SK-N-MC (cell line): ENCODE results near the gene PCGF3.

ENCODE experiments used
- EZH2 ChIP-seq: fragments of 200-600 bp; sonication (generic); IDR thresholded peaks from one replicate; pipeline ENCODE4 v1.6.1; 2017; ENCODE audit warnings: antibody characterized with exemption
- POLR2AphosphoS5 ChIP-seq: IDR thresholded peaks from 2 replicates; pipeline ENCODE4 v1.6.1; 2012; ENCODE audit warnings: mild to moderate bottlenecking, low read depth, low read length, borderline replicate concordance

DNA sequence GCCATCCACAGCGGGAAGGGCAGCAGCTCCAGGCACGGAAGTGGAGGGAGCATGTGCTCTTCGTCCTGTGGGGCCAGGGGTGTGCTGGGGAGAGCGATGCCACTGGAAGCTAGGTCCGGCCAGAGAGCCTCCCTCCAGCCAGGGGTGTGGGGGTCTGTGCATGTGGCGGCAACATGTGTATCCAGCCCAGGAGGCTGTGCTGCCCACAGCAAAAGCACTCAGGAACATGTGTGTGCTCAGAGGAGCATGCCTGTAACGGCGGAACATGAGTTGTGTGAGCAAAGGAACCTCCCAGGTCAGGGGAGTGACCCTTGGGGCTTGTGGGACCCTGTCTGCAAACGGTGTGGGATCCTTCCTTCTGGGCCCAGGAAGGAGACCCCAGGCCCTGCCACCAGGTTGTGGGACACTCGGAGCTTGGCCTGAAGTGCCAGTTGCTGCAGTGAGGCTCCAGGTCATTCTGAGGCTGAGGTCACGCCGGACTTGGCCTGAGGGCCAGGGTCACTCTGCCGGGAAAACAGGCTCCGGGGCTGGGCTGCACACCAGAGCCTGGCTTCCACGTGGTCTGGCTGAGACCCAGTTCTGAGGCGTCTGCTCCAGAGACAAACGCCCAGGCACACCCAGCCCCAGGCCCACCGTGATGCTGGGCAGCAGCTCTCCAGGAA lies 83.1 kb downstream of the PCGF3 start:
- TF ChIP-seq POLR2AphosphoS5 (no peak), EZH2 (no peak)
